Measurements from ENCODE around the gene OR4E1. TPM values are rescaled to one million over a fixed set of nuclear protein-coding genes. Genes with fewer than 3 reads are reported as not detected.

The OR4E1 gene
- total RNA-seq, 1 experiment from 2014 or later = not detected

DNA sequence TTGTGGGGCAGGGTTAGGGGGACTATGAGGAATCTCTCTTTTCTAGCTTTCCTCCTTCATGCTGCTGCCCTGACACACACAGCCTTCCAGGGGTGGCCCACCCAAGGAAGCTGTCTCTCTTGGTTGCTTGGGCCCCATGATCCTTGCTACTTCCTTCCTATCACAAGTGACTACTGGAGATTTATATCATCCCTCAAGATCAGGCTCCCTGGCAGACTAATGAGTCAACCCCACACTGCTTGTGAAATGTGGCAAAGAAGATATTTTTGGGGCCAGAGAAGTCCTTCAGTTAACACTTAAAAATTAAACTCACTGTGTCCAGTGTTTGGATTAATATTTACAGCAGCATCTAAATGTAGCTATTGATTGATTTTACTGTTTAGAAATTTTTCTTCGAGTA lies 1.5 kb downstream of the OR4E1 start:
- no peak overlapping the region for H3K9ac ChIP-seq (ENCODE audit: low read length)
- peaks cover 16% of the 10 kb centered on the region for H3K4me1 ChIP-seq (ENCODE audit: insufficient read depth, low read length)
- H2AFZ ChIP-seq (ENCODE audit: low read length) = no peak overlapping the region
- H3K9me3 ChIP-seq (ENCODE audit: low read length) = no peaks in the 10 kb centered on the region
- CTCF ChIA-PET = no interaction called here
- ATAC-seq = no peak
- no peak overlapping the region for H3K4me2 ChIP-seq (ENCODE audit: low read length)
- H3K36me3 ChIP-seq (ENCODE audit: low read depth, low read length) = no peaks in the 10 kb centered on the region
- intact Hi-C loops (cut with micrococcal nuclease) = no loop called here
- H3K27ac ChIP-seq (ENCODE audit: low read length) = no peak overlapping the region
- H3K27me3 ChIP-seq (ENCODE audit: low read length) = peaks cover 53% of the 10 kb centered on the region
- no peaks in the 10 kb centered on the region for H3K9me2 ChIP-seq (replicated peaks; ENCODE audit: low read length)
- H3K79me2 ChIP-seq (ENCODE audit: low read length) = no peaks in the 10 kb centered on the region
- BruUV-seq (replicated peaks) = no TSS peak
- DNase-seq = no peak
- no peaks in the 10 kb centered on the region for H3F3A ChIP-seq (ENCODE audit: low read length, unreplicated experiment)
- TF ChIP-seq, protein P1, sequence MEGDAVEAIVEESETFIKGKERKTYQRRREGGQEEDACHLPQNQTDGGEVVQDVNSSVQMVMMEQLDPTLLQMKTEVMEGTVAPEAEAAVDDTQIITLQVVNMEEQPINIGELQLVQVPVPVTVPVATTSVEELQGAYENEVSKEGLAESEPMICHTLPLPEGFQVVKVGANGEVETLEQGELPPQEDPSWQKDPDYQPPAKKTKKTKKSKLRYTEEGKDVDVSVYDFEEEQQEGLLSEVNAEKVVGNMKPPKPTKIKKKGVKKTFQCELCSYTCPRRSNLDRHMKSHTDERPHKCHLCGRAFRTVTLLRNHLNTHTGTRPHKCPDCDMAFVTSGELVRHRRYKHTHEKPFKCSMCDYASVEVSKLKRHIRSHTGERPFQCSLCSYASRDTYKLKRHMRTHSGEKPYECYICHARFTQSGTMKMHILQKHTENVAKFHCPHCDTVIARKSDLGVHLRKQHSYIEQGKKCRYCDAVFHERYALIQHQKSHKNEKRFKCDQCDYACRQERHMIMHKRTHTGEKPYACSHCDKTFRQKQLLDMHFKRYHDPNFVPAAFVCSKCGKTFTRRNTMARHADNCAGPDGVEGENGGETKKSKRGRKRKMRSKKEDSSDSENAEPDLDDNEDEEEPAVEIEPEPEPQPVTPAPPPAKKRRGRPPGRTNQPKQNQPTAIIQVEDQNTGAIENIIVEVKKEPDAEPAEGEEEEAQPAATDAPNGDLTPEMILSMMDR (conservative IDR thresholded peaks at IDR 0.05; ENCODE audit: low read depth, low read length) = no peak
- TF ChIP-seq EZH2phosphoT487 (IDR thresholded peaks at IDR 0.05; ENCODE audit: borderline replicate concordance, low read length) (no peak), EZH2 (IDR thresholded peaks at IDR 0.05; ENCODE audit: low read length, unreplicated experiment) (no peak)
- H3K4me3 ChIP-seq (ENCODE audit: low read length) = no peak overlapping the region
- POLR2A ChIA-PET (ENCODE audit: unreplicated experiment) = no interaction called here
- H4K20me1 ChIP-seq (ENCODE audit: low read length) = no peaks in the 10 kb centered on the region

DNA sequence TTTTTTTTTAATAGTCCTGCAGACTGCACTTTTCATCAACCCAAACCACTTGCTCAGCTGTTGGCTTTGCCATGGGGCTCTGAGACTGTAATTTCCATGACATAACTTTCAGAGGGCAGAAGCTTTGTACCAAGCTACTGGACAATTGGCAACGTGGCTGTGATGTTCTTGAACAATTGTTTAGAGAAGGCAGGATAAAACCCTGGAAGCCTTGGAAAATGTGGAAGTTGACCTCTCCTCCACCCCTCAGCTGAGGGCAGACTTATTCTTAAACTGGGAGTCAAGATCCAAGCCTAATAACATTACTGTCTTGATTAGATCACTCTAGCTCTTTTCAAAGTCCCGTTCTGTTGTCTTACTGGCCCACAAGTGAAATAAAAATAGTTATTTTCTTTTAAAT lies 2.2 kb downstream of the OR4E1 start:
- Histone ChIP-seq H4K20me1 (ENCODE audit: low read length) (no peaks in the 10 kb centered on the region), H3K4me1 (ENCODE audit: insufficient read depth, low read length) (peaks cover 16% of the 10 kb centered on the region), H3K4me3 (ENCODE audit: low read length) (no peak overlapping the region), H3K36me3 (ENCODE audit: low read depth, low read length) (no peaks in the 10 kb centered on the region), H3K27me3 (ENCODE audit: low read length) (peaks cover 53% of the 10 kb centered on the region), H3K9ac (ENCODE audit: low read length) (no peak overlapping the region), H3K4me2 (ENCODE audit: low read length) (no peak overlapping the region), H3F3A (ENCODE audit: low read length, unreplicated experiment) (no peaks in the 10 kb centered on the region), H3K79me2 (ENCODE audit: low read length) (no peaks in the 10 kb centered on the region), H2AFZ (ENCODE audit: low read length) (no peak overlapping the region), H3K9me2 (replicated peaks; ENCODE audit: low read length) (no peaks in the 10 kb centered on the region), H3K27ac (ENCODE audit: low read length) (no peak overlapping the region), H3K9me3 (ENCODE audit: low read length) (no peaks in the 10 kb centered on the region)
- BruUV-seq (replicated peaks) = no TSS peak
- no peak for DNase-seq
- intact Hi-C loops (cut with micrococcal nuclease) = no loop called here
- ChIA-PET POLR2A (ENCODE audit: unreplicated experiment) (no interaction called here), CTCF (no interaction called here)
- TF ChIP-seq, protein P1 (conservative IDR thresholded peaks at IDR 0.05; ENCODE audit: low read depth, low read length) = no peak
- no peak for TF ChIP-seq EZH2phosphoT487 (IDR thresholded peaks at IDR 0.05; ENCODE audit: borderline replicate concordance, low read length)
- no peak for TF ChIP-seq EZH2 (IDR thresholded peaks at IDR 0.05; ENCODE audit: low read length, unreplicated experiment)
- ATAC-seq = no peak

DNA sequence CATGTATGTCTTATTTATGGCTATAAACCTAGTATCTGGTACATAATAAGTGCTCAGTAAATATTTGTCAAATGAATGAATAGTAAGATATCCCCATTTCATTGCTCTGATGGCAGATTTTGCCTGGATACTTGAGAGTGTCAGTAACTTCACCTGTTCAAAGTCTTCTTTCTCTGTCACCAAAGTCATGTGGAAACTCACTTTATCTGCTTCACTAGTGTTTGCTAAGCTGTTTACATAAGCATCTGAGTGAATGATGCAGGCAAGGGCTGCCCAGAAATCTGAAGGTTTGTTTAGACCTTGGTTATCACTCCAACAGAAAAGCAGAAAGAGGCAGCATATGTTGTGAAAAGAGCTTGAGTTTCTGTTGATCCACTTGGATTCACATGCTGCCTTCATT lies 4.3 kb downstream of the OR4E1 start:
- CTCF ChIA-PET = no interaction called here
- Histone ChIP-seq H3K36me3 (ENCODE audit: low read depth, low read length) (no peaks in the 10 kb centered on the region), H3K4me3 (ENCODE audit: low read length) (no peak overlapping the region), H3K4me1 (ENCODE audit: insufficient read depth, low read length) (peaks cover 16% of the 10 kb centered on the region), H4K20me1 (ENCODE audit: low read length) (no peaks in the 10 kb centered on the region), H3K79me2 (ENCODE audit: low read length) (no peaks in the 10 kb centered on the region), H3F3A (ENCODE audit: low read length, unreplicated experiment) (no peaks in the 10 kb centered on the region), H3K9ac (ENCODE audit: low read length) (no peak overlapping the region), H3K27ac (ENCODE audit: low read length) (no peak overlapping the region), H2AFZ (ENCODE audit: low read length) (no peak overlapping the region), H3K27me3 (ENCODE audit: low read length) (peaks cover 57% of the 10 kb centered on the region), H3K9me3 (ENCODE audit: low read length) (no peaks in the 10 kb centered on the region), H3K4me2 (ENCODE audit: low read length) (no peak overlapping the region), H3K9me2 (replicated peaks; ENCODE audit: low read length) (no peaks in the 10 kb centered on the region)
- ATAC-seq (no peak), DNase-seq (no peak)
- POLR2A ChIA-PET (ENCODE audit: unreplicated experiment) = no interaction called here
- intact Hi-C loops (cut with micrococcal nuclease) = no loop called here
- BruUV-seq (replicated peaks) = no TSS peak
- TF ChIP-seq EZH2phosphoT487 (IDR thresholded peaks at IDR 0.05; ENCODE audit: borderline replicate concordance, low read length) (no peak), EZH2 (IDR thresholded peaks at IDR 0.05; ENCODE audit: low read length, unreplicated experiment) (no peak)
- TF ChIP-seq, protein P1 (conservative IDR thresholded peaks at IDR 0.05; ENCODE audit: low read depth, low read length) = no peak

Measured in PC-3 (cell line).